GM20000 (cell line): ENCODE results near the gene SLC24A4.

Experiments used
- DNase-seq: peaks from one replicate; pipeline ENCODE4 v3.0.0; 2012; ENCODE audit warnings: low spot score
- TF ChIP-seq, protein P1 (sequence below): IDR thresholded peaks from 2 replicates; pipeline ENCODE4 v1.5.1; 2012; ENCODE audit warnings: mild to moderate bottlenecking, control low read depth; ENCODE audit errors: extremely low read depth, missing control alignments

Gene SLC24A4

GRCh38 chr14:92502541-92503286, 179.7 kb downstream of the SLC24A4 start:
- TF ChIP-seq, protein P1, sequence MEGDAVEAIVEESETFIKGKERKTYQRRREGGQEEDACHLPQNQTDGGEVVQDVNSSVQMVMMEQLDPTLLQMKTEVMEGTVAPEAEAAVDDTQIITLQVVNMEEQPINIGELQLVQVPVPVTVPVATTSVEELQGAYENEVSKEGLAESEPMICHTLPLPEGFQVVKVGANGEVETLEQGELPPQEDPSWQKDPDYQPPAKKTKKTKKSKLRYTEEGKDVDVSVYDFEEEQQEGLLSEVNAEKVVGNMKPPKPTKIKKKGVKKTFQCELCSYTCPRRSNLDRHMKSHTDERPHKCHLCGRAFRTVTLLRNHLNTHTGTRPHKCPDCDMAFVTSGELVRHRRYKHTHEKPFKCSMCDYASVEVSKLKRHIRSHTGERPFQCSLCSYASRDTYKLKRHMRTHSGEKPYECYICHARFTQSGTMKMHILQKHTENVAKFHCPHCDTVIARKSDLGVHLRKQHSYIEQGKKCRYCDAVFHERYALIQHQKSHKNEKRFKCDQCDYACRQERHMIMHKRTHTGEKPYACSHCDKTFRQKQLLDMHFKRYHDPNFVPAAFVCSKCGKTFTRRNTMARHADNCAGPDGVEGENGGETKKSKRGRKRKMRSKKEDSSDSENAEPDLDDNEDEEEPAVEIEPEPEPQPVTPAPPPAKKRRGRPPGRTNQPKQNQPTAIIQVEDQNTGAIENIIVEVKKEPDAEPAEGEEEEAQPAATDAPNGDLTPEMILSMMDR: no peak
- no peak for DNase-seq

DNA sequence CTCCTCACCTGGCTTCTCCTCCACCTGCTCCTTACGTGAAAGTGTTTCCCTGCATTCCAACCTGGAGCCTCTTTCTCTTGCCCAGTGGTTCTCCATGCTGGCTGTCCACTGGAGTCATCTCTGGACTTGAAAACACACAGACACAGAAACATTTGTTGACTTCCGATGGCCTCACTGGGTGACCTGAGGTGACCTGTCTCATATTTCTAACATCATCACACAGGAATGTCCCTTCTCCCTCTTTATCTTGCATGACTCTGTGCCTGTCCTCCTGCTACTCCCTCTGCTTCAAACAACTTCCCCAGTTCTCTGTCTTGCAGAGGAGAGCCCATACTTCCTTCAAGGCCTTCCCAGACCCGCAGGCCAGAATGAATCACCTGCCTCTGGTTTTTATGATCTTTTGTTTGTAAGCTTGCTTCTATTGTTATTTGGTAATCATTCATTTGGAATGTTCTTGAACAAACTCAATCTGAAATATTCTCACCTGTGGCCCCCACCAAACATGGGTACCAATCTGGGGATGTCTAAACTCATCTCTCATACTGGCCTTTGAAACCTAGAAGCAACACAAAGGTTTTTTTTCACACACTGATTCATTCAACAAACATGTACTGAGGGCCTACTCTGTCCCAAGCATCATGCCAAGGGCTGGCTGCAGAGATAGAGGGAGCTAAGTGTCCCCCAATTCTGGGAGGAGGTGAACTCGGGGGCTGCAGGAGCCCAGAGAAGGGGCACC, 181.0 kb downstream of the SLC24A4 start:
- DNase-seq: no peak
- TF ChIP-seq, protein P1: no peak

GRCh38 chr14:92505826-92506225, 182.9 kb downstream of the SLC24A4 start:
- DNase-seq: no peak
- TF ChIP-seq, protein P1: no peak

DNA sequence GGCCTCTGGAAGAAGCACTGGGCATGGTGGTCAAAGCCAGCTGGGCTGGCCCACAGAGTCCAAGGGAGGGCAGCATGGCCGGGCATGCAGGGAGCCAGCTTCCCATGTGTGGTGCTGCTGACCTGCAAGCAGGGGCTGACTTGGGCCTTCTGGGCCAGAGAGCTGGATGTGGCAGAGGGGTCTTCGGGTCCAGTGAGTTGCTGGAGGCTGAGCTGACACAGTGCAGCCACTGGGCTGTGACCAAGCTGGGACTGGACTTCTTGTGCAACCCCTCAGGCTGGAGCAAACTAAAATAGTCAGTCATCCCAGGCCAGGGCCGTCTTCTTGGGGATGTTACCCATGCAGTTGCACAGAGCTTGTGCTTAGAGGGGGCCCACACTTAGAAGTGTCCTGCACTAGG, 183.3 kb downstream of the SLC24A4 start:
- TF ChIP-seq, protein P1: no peak
- no peak for DNase-seq

- TF ChIP-seq, protein P1: no peak
- DNase-seq: peak; percentile 27
Observed at GRCh38 chr14:92507174-92507768, 184.3 kb downstream of the SLC24A4 start.

DNA sequence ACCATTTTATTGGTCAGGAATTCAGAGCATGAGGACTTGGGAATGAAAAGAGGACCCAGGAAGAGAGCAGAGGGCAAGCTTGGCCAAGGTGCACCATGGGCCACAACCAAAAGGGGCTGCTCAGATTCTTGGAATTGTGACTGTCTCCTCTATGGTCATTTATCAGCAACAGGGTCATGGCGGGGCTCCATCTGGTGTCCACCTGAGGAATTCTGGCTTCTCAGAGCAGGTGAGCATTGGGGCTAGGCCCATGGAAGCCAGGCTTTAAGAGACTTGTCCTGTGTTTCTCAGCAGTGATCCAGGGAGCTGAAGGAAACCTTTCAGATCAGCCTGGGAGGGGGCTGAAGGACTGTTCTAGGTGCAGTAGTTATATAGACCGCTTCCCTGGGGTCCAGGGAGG, 188.0 kb downstream of the SLC24A4 start:
- TF ChIP-seq, protein P1: no peak
- DNase-seq: peak; percentile 35
